IMR-90 (cell line): ENCODE data around the gene SLC19A1. TPM values are rescaled to one million over a fixed set of nuclear protein-coding genes. Genes with fewer than 3 reads are reported as not detected.

Experiments used
- ATAC-seq: fragments of 200-7000 bp; cut with Tn5 transposase; 2 replicates; pipeline ENCODE4 v1.9.1; 2020; ENCODE audit warnings: low read depth, mild to moderate bottlenecking, moderate library complexity
- BruUV-seq: library from RNA; stranded (reverse); fragments of 400-500 nt; replicated peaks from 2 replicates; lab custom pipeline; 2021; lab: Mats Ljungman, UMichigan
- CTCF ChIA-PET: fragments of 300-600 bp; formaldehyde crosslinking; extraction: SDS; loops from one replicate; lab custom pipeline; 2021; ENCODE audit warnings: antibody characterized with exemption; lab: Yijun Ruan, JAX
- POLR2A ChIA-PET: fragments of 300-600 bp; sonication (Branson Sonifier 250); formaldehyde crosslinking; loops from one replicate; lab custom pipeline; 2022; ENCODE audit warnings: antibody characterized with exemption; ENCODE audit not compliant: unreplicated experiment; lab: Charles Lee
- DNase-seq: peaks from one replicate; pipeline ENCODE4 v3.0.0; 2013
- H2AFZ ChIP-seq: replicated peaks from 2 replicates; pipeline ENCODE3; 2013; ENCODE audit warnings: low read length, mild to moderate bottlenecking; ENCODE audit not compliant: poor library complexity
- H2AK5ac ChIP-seq: 2 replicates; pipeline ENCODE4 v1.6.1; 2013; ENCODE audit warnings: low read depth, low read length, inconsistent platforms
- H2AK9ac ChIP-seq: replicated peaks from 2 replicates; pipeline ENCODE3; 2013; ENCODE audit warnings: mild to moderate bottlenecking, low read depth, low read length, moderate library complexity; ENCODE audit not compliant: poor library complexity
- H2BK120ac ChIP-seq: 2 replicates; pipeline ENCODE4 v1.6.1; 2013; ENCODE audit warnings: low read depth, low read length, inconsistent platforms
- H2BK15ac ChIP-seq: 3 replicates; pipeline ENCODE4 v1.6.1; 2013; ENCODE audit warnings: low read depth, low read length, inconsistent platforms
- H2BK20ac ChIP-seq: 2 replicates; pipeline ENCODE4 v1.6.1; 2013; ENCODE audit warnings: low read depth, mild to moderate bottlenecking, inconsistent platforms, low read length, moderate library complexity
- H2BK5ac ChIP-seq: 2 replicates; pipeline ENCODE4 v1.6.1; 2013; ENCODE audit warnings: mild to moderate bottlenecking, low read depth, low read length, inconsistent platforms; ENCODE audit not compliant: poor library complexity, severe bottlenecking
- H3K14ac ChIP-seq: replicated peaks from 2 replicates; pipeline ENCODE4 v1.6.1; 2013; ENCODE audit warnings: low read depth, low read length, inconsistent platforms
- H3K18ac ChIP-seq: 2 replicates; pipeline ENCODE4 v1.6.1; 2013; ENCODE audit warnings: low read depth, low read length, control low read depth
- H3K23ac ChIP-seq: 2 replicates; pipeline ENCODE4 v1.6.1; 2013; ENCODE audit warnings: low read depth, low read length, inconsistent platforms
- H3K27ac ChIP-seq: 2 replicates; pipeline ENCODE4 v1.5.1; 2013; ENCODE audit warnings: mild to moderate bottlenecking, control low read depth, low read length; ENCODE audit not compliant: insufficient read depth
- H3K27me3 ChIP-seq: 2 replicates; pipeline ENCODE4 v1.6.1; 2013; ENCODE audit warnings: low read length; ENCODE audit not compliant: control insufficient read depth, insufficient read depth
- H3K36me3 ChIP-seq: 2 replicates; pipeline ENCODE4 v1.6.1; 2013; ENCODE audit warnings: low read length, mixed read lengths; ENCODE audit not compliant: control insufficient read depth, insufficient read depth
- H3K4ac ChIP-seq: 2 replicates; pipeline ENCODE4 v1.6.1; 2013; ENCODE audit warnings: low read depth, low read length, inconsistent platforms
- H3K4me1 ChIP-seq: 2 replicates; pipeline ENCODE4 v1.6.1; 2013; ENCODE audit warnings: low read length, mixed read lengths; ENCODE audit not compliant: control insufficient read depth, insufficient read depth
- H3K4me2 ChIP-seq: 2 replicates; pipeline ENCODE4 v1.6.1; 2013; ENCODE audit warnings: low read depth, mild to moderate bottlenecking, control low read depth, low read length, moderate library complexity
- H3K4me3 ChIP-seq: 2 replicates; pipeline ENCODE4 v1.5.1; 2013; ENCODE audit warnings: low read depth, mild to moderate bottlenecking, control low read depth, low read length, moderate library complexity; ENCODE audit not compliant: insufficient read depth
- H3K56ac ChIP-seq: 2 replicates; pipeline ENCODE4 v1.6.1; 2013; ENCODE audit warnings: low read length, inconsistent platforms; ENCODE audit not compliant: insufficient read depth; ENCODE audit errors: extremely low read depth
- H3K79me1 ChIP-seq, 2 experiments: 2 replicates each; pipeline ENCODE4 v1.6.1; 2013; ENCODE audit warnings: low read length in 2 of 2, inconsistent platforms in 1 of 2, low read depth in 1 of 2
- H3K9ac ChIP-seq: 2 replicates; pipeline ENCODE4 v1.6.1; 2013; ENCODE audit warnings: low read depth, low read length, control low read depth
- H3K9me1 ChIP-seq: 2 replicates; pipeline ENCODE4 v1.6.1; 2013; ENCODE audit warnings: low read length, inconsistent platforms; ENCODE audit not compliant: insufficient read depth
- H3K9me3 ChIP-seq: 2 replicates; pipeline ENCODE4 v1.6.1; 2013; ENCODE audit warnings: low read length; ENCODE audit not compliant: control insufficient read depth, insufficient read depth
- H4K20me1 ChIP-seq: 2 replicates; pipeline ENCODE4 v1.6.1; 2013; ENCODE audit warnings: low read length, inconsistent platforms; ENCODE audit not compliant: insufficient read depth
- H4K5ac ChIP-seq: 2 replicates; pipeline ENCODE4 v1.6.1; 2013; ENCODE audit warnings: mild to moderate bottlenecking, low read depth, low read length, control low read depth
- H4K8ac ChIP-seq, 2 experiments: 2 replicates each; pipeline ENCODE4 v1.6.1; 2013; ENCODE audit warnings: low read depth in 2 of 2, low read length in 2 of 2, control low read depth in 1 of 2, inconsistent platforms in 1 of 2
- H4K91ac ChIP-seq: 2 replicates; pipeline ENCODE4 v1.6.1; 2013; ENCODE audit warnings: low read depth, low read length, inconsistent platforms; ENCODE audit not compliant: insufficient read depth
- CEBPB ChIP-seq: IDR thresholded peaks from 2 replicates; pipeline ENCODE4 v1.6.1; 2012; ENCODE audit warnings: low read depth, low read length, improper control_type of control experiment
- FOS ChIP-seq: fragments of 150-350 bp; IDR thresholded peaks from 2 replicates; pipeline ENCODE4 v1.6.1; 2016; ENCODE audit warnings: low read depth, low read length
- MAFK ChIP-seq: IDR thresholded peaks from 2 replicates; pipeline ENCODE4 v1.6.1; 2012; ENCODE audit warnings: low read depth, low read length, improper control_type of control experiment
- NFE2L2 ChIP-seq: fragments of 150-350 bp; IDR thresholded peaks from 2 replicates; pipeline ENCODE4 v1.6.1; 2016; ENCODE audit warnings: low read depth, mild to moderate bottlenecking, low read length
- POLR2A ChIP-seq: IDR thresholded peaks from 2 replicates; pipeline ENCODE4 v1.6.1; 2012; ENCODE audit warnings: mild to moderate bottlenecking, low read depth, low read length
- WGBS, 2 experiments: methylation state at CpG; one replicate each; pipeline versions ENCODE4 v1.1.5 to v1.1.7; 2013; ENCODE audit warnings: missing lambda C conversion rate in 2 of 2; ENCODE audit not compliant: insufficient read length in 1 of 2; ENCODE audit errors: extremely low coverage in 2 of 2; 5-methylcytosine and 5-hydroxymethylcytosine counted together
- dilution Hi-C: fragments of 300-500 bp; cut with HindIII; formaldehyde crosslinking; loops from one replicate; pipeline ENCODE4 v1.14.3; 2018; ENCODE audit warnings: low sequenced_read_pairs; ENCODE audit not compliant: unreplicated experiment
- in situ Hi-C: fragments of 300-500 bp; cut with MboI; formaldehyde crosslinking; loops from 3 replicates; pipeline ENCODE4 v1.14.3; 2019; ENCODE audit warnings: low sequenced_read_pairs, inconsistent platforms, mixed read lengths
- intact Hi-C: fragments of 100-400 bp; cut with micrococcal nuclease; formaldehyde crosslinking; loops from 2 replicates; pipeline ENCODE4 v1.10.0; 2022
- polyA plus RNA-seq, 3 experiments: library from polyadenylated mRNA; depleted of rRNA; stranded (reverse); fragments of >200 nt; gene quantifications; 2 replicates each; pipeline ENCODE4 v1.2.3, GENCODE V29; 2012; ENCODE audit warnings: low replicate concordance in 1 of 3
- total RNA-seq: library from RNA; depleted of rRNA; stranded (reverse); fragments of >200 nt; gene quantifications from 2 replicates; pipeline ENCODE4 v1.2.3, GENCODE V29; 2012

SLC19A1 gene
- total and polyA plus RNA-seq, 2 of the 4 experiments (the other 2 are of a cell fraction) = 2.2 to 16.2 TPM

GRCh38 chr21:45572783-45573451 is 30.7 kb upstream of the SLC19A1 start:
- H2AFZ ChIP-seq = no peak overlapping the region
- H2AK9ac ChIP-seq = no peak overlapping the region
- H3K23ac ChIP-seq = no peak overlapping the region
- no peaks in the 10 kb centered on the region for H3K79me1 ChIP-seq
- 100% methylated on average over 3 of the region's 11 CpGs; no CpG with 5 or more reads in 1 of the 2 experiments for WGBS, 2 experiments
- BruUV-seq = no TSS peak
- no peak overlapping the region for H2BK20ac ChIP-seq
- no peaks in the 10 kb centered on the region; the same call in 1 of the 2 replicates for H4K20me1 ChIP-seq
- H2AK5ac ChIP-seq = no peak overlapping the region
- in situ Hi-C loops (no loop called here), intact Hi-C loops (no loop called here), dilution Hi-C loops (no loop called here)
- no peak overlapping the region for H4K91ac ChIP-seq
- no peak overlapping the region for H4K8ac ChIP-seq
- no peak overlapping the region for H3K4ac ChIP-seq
- peaks cover 7% of the 10 kb centered on the region for H3K4me1 ChIP-seq
- no peaks in the 10 kb centered on the region for H3K36me3 ChIP-seq
- H3K27me3 ChIP-seq = peaks cover 60% of the 10 kb centered on the region
- no peak overlapping the region for H3K56ac ChIP-seq
- ChIA-PET CTCF (no interaction called here), POLR2A (no interaction called here)
- no peak overlapping the region for H3K18ac ChIP-seq
- no peak overlapping the region for H2BK5ac ChIP-seq
- no peak overlapping the region for H2BK15ac ChIP-seq
- H3K9me1 ChIP-seq = no peaks in the 10 kb centered on the region
- no peak overlapping the region for H3K27ac ChIP-seq
- DNase-seq (no peak), ATAC-seq (no peak)
- TF ChIP-seq MAFK = no peak
- no peak for TF ChIP-seq CEBPB
- TF ChIP-seq NFE2L2 = no peak
- TF ChIP-seq FOS = no peak
- TF ChIP-seq POLR2A = no peak
- H2BK120ac ChIP-seq = no peak overlapping the region
- no peak overlapping the region for H3K9ac ChIP-seq
- H3K9me3 ChIP-seq = no peaks in the 10 kb centered on the region
- H4K5ac ChIP-seq = no peak overlapping the region
- no peak overlapping the region for H3K4me3 ChIP-seq
- H3K14ac ChIP-seq = no peak overlapping the region
- no peak overlapping the region for H3K4me2 ChIP-seq
